ENCODE measurements around the gene TRPV6.

TRPV6 gene

DNA sequence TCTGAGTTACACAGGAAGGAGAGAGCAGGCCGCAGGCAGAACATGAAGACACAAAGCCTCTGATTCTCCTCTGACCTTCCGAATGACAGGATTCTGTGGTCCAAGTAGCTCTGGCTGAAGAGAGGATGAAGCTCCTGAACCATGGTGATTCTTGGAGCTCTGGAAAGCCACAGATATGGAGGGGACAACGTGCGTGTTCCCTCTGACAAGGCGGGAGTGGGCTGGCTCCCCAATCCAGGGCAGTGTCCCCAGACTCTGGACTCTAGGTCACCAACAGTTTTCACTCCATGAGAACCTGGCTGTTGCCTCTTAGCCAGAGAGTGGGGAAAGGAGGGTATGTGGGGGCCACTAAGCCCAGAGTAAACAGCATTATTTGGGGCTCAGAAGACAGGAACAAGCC, 7.4 kb upstream of the TRPV6 start:
- Histone ChIP-seq H3K9me2 (replicated peaks; ENCODE audit: insufficient read depth, low read length) (no peaks in the 10 kb centered on the region), H3F3A (ENCODE audit: insufficient read depth) (no peaks in the 10 kb centered on the region), H3K9me3 (ENCODE audit: insufficient read depth, low read length) (no peaks in the 10 kb centered on the region), H3K36me3 (ENCODE audit: low read length) (no peaks in the 10 kb centered on the region), H3K27ac (ENCODE audit: low read depth, low read length) (no peak overlapping the region), H3K4me3 (ENCODE audit: insufficient read depth, low read length, poor library complexity, severe bottlenecking) (no peak overlapping the region), H3K9ac (ENCODE audit: low read length) (no peak overlapping the region), H4K20me1 (ENCODE audit: low read depth, low read length) (no peaks in the 10 kb centered on the region), H3K79me2 (ENCODE audit: insufficient read depth, low read length) (no peaks in the 10 kb centered on the region), H2AFZ (ENCODE audit: low read depth, low read length, severe bottlenecking) (no peak overlapping the region), H3K4me2 (ENCODE audit: low read depth, low read length, poor library complexity, severe bottlenecking) (no peak overlapping the region), H3K27me3 (ENCODE audit: low read length) (no peaks in the 10 kb centered on the region)
- TF ChIP-seq EZH2phosphoT487 (conservative IDR thresholded peaks at IDR 0.05; ENCODE audit: low read length): no peak
- TF ChIP-seq, protein P1, sequence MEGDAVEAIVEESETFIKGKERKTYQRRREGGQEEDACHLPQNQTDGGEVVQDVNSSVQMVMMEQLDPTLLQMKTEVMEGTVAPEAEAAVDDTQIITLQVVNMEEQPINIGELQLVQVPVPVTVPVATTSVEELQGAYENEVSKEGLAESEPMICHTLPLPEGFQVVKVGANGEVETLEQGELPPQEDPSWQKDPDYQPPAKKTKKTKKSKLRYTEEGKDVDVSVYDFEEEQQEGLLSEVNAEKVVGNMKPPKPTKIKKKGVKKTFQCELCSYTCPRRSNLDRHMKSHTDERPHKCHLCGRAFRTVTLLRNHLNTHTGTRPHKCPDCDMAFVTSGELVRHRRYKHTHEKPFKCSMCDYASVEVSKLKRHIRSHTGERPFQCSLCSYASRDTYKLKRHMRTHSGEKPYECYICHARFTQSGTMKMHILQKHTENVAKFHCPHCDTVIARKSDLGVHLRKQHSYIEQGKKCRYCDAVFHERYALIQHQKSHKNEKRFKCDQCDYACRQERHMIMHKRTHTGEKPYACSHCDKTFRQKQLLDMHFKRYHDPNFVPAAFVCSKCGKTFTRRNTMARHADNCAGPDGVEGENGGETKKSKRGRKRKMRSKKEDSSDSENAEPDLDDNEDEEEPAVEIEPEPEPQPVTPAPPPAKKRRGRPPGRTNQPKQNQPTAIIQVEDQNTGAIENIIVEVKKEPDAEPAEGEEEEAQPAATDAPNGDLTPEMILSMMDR (IDR thresholded peaks at IDR 0.05; ENCODE audit: insufficient read depth, low read length, poor library complexity, severe bottlenecking): no peak

DNA sequence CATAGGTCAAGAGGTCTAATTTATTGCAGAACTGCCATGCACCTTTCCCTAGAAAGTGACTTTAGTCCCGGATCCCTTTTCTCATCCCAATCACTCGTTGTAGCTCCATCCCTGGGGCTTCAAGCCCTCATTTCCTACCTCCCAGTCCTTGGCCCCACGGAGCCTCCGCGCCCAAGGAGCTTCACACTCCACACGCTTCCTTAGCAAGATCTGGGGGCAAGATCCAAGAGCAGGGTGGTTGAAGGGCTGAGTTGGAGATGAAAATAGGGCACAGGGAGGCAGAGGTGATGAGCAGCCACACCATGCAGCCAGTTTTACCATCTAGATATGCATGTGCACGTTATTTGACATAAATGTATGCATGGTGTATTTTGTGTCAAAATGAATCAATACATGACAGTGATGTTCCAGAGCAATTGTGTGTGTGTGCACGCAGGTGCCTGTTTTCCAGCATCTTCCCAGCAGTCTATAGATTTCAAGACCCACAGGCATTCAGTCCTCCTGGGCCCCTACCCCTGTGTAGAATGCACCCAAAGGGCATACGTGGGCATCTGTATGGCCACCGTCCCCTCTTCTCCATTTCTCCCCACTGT, 6.0 kb upstream of the TRPV6 start:
- TF ChIP-seq, protein P1 (IDR thresholded peaks at IDR 0.05; ENCODE audit: insufficient read depth, low read length, poor library complexity, severe bottlenecking): no peak
- no peak for TF ChIP-seq EZH2phosphoT487 (conservative IDR thresholded peaks at IDR 0.05; ENCODE audit: low read length)
- no peaks in the 10 kb centered on the region for H4K20me1 ChIP-seq (ENCODE audit: low read depth, low read length)
- H3F3A ChIP-seq (ENCODE audit: insufficient read depth): no peaks in the 10 kb centered on the region

DNA sequence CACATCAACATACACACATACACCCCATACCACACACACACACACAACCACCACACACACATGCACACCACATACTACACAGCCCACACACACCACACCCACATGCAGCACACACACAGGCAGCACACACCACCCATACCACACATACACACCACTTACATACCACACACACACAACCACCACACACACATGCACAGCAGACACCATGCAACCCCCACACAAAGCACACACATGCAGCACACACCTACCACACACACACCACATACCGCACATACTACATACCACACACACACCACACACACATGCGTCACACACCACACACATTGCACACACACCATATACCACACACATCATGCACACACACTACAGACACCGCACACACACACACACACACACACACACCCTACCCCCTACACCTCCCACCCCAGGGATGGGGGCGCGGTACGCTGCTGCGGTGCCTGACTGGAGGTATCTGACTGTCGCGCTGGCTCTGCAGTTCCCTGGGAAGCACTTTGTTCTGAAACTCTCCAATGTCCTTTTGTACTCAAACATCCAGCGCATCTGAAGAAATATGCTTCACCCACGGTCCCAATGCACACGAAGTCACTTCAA, 5.4 kb upstream of the TRPV6 start:
- no peak overlapping the region for H3K9ac ChIP-seq (ENCODE audit: low read length)
- H3K4me3 ChIP-seq (ENCODE audit: insufficient read depth, low read length, poor library complexity, severe bottlenecking): no peak overlapping the region
- no peak overlapping the region for H3K4me2 ChIP-seq (ENCODE audit: low read depth, low read length, poor library complexity, severe bottlenecking)
- H3K9me2 ChIP-seq (replicated peaks; ENCODE audit: insufficient read depth, low read length): no peaks in the 10 kb centered on the region
- H3K9me3 ChIP-seq (ENCODE audit: insufficient read depth, low read length): no peaks in the 10 kb centered on the region
- H4K20me1 ChIP-seq (ENCODE audit: low read depth, low read length): no peaks in the 10 kb centered on the region
- no peak overlapping the region for H3K27ac ChIP-seq (ENCODE audit: low read depth, low read length)
- H3K79me2 ChIP-seq (ENCODE audit: insufficient read depth, low read length): no peaks in the 10 kb centered on the region
- no peak overlapping the region for H2AFZ ChIP-seq (ENCODE audit: low read depth, low read length, severe bottlenecking)
- TF ChIP-seq EZH2phosphoT487 (conservative IDR thresholded peaks at IDR 0.05; ENCODE audit: low read length): no peak
- TF ChIP-seq, protein P1 (IDR thresholded peaks at IDR 0.05; ENCODE audit: insufficient read depth, low read length, poor library complexity, severe bottlenecking): no peak
- H3K36me3 ChIP-seq (ENCODE audit: low read length): no peaks in the 10 kb centered on the region
- no peaks in the 10 kb centered on the region for H3K27me3 ChIP-seq (ENCODE audit: low read length)
- H3F3A ChIP-seq (ENCODE audit: insufficient read depth): no peaks in the 10 kb centered on the region

More for the DNA sequence above, 6.0 kb upstream of the TRPV6 start:
- Histone ChIP-seq H3K9ac (ENCODE audit: low read length) (no peak overlapping the region), H3K79me2 (ENCODE audit: insufficient read depth, low read length) (no peaks in the 10 kb centered on the region), H3K9me3 (ENCODE audit: insufficient read depth, low read length) (no peaks in the 10 kb centered on the region), H3K4me3 (ENCODE audit: insufficient read depth, low read length, poor library complexity, severe bottlenecking) (no peak overlapping the region), H3K4me2 (ENCODE audit: low read depth, low read length, poor library complexity, severe bottlenecking) (no peak overlapping the region), H3K9me2 (replicated peaks; ENCODE audit: insufficient read depth, low read length) (no peaks in the 10 kb centered on the region), H3K27ac (ENCODE audit: low read depth, low read length) (no peak overlapping the region), H3K36me3 (ENCODE audit: low read length) (no peaks in the 10 kb centered on the region), H2AFZ (ENCODE audit: low read depth, low read length, severe bottlenecking) (no peak overlapping the region), H3K27me3 (ENCODE audit: low read length) (no peaks in the 10 kb centered on the region)
